ENCODE measurements around the gene MRPS16. TPM values are rescaled to one million over a fixed set of nuclear protein-coding genes. Genes with fewer than 3 reads are reported as not detected.

Gene MRPS16
- total RNA-seq, 1 donor from 2014 or later: 63.3 TPM

DNA sequence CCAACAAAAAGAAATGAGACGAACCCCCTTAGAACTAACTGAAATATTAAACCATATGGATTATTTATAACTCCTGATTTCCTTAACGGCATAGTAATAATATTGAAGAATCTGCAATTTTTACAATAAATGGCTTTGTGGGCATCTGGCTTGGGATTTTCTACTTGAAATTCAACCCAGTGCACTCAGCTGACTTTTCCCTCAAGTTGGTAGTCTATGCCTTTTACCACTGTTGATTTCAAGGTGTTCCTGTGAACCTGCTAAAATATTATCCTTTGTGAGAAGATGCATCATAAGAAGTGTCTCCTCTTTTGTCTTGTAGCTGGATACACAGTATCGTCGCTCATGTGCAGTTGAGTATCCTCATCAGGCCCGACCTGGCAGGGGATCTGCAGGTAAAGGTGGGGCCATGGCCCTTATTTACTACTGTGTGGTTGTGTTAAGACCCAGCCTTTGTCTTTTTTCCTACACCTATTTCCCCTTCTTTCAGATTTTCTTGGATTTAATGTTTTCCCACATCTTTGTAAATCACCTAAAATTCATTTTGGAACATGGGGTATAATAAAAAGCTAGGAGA is 13.4 kb downstream of the MRPS16 start:
- no peak for DNase-seq (ENCODE audit: low spot score)
- Mint-ChIP-seq H3K4me1 (ENCODE audit: low read depth) (peaks cover 2% of the 10 kb centered on the region), H3K27ac (ENCODE audit: unreplicated experiment) (no peak overlapping the region), H3K36me3 (ENCODE audit: low read depth) (peaks cover 24% of the 10 kb centered on the region), H3K9me3 (ENCODE audit: low read depth) (no peaks in the 10 kb centered on the region), H3K27me3 (ENCODE audit: low read depth) (no peaks in the 10 kb centered on the region), H3K4me3 (ENCODE audit: unreplicated experiment) (no peak overlapping the region)
- TF ChIP-seq, protein P1, sequence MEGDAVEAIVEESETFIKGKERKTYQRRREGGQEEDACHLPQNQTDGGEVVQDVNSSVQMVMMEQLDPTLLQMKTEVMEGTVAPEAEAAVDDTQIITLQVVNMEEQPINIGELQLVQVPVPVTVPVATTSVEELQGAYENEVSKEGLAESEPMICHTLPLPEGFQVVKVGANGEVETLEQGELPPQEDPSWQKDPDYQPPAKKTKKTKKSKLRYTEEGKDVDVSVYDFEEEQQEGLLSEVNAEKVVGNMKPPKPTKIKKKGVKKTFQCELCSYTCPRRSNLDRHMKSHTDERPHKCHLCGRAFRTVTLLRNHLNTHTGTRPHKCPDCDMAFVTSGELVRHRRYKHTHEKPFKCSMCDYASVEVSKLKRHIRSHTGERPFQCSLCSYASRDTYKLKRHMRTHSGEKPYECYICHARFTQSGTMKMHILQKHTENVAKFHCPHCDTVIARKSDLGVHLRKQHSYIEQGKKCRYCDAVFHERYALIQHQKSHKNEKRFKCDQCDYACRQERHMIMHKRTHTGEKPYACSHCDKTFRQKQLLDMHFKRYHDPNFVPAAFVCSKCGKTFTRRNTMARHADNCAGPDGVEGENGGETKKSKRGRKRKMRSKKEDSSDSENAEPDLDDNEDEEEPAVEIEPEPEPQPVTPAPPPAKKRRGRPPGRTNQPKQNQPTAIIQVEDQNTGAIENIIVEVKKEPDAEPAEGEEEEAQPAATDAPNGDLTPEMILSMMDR (IDR thresholded peaks at IDR 0.05): no peak

DNA sequence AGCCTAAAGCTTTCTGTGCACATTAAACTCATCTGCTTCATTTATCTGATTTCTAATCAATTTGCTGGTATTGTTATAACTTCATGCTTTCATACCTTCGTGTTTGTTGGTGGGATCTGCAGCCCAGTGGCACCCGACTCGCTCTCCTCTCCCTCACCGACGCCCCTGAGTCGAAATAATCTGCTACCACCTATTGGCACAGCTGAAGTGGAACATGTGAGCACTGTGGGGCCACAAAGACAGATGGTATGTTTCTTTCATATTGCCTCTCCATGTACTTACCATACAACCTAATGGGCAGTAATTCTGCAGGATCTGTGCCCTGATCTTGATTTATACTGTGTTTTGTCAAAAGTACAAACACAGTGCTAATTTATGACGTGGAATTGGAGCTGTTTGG is 17.7 kb downstream of the MRPS16 start:
- H3K4me3 Mint-ChIP-seq (ENCODE audit: unreplicated experiment): no peak overlapping the region
- H3K27ac Mint-ChIP-seq (ENCODE audit: unreplicated experiment): no peak overlapping the region
- peaks cover 13% of the 10 kb centered on the region for H3K36me3 Mint-ChIP-seq (ENCODE audit: low read depth)
- no peaks in the 10 kb centered on the region for H3K27me3 Mint-ChIP-seq (ENCODE audit: low read depth)
- no peaks in the 10 kb centered on the region for H3K9me3 Mint-ChIP-seq (ENCODE audit: low read depth)
- TF ChIP-seq, protein P1 (IDR thresholded peaks at IDR 0.05): no peak
- no peak for DNase-seq (ENCODE audit: low spot score)
- peaks cover 4% of the 10 kb centered on the region for H3K4me1 Mint-ChIP-seq (ENCODE audit: low read depth)

DNA sequence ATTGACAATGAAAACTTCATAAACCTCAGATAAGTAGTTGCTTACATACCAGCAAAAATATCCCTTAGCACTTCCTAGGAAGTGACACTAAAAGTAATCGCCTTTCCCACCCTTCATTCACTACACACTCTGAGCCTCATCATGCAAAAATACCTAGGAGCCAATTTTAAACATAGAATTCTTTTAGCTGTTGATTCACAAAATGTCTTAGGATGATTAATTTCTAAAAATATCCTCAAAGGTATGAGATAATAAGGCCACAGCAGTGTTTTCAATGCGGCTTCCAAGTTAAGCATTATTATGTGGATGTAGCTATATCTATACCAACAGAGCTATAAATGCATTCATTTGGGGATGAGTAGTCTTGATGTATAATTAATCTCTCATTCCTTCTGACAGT is 18.6 kb downstream of the MRPS16 start:
- Mint-ChIP-seq H3K9me3 (ENCODE audit: low read depth) (no peaks in the 10 kb centered on the region), H3K27ac (ENCODE audit: unreplicated experiment) (peak overlapping the region; percentile 8), H3K4me3 (ENCODE audit: unreplicated experiment) (no peak overlapping the region), H3K27me3 (ENCODE audit: low read depth) (no peaks in the 10 kb centered on the region), H3K36me3 (ENCODE audit: low read depth) (peaks cover 14% of the 10 kb centered on the region), H3K4me1 (ENCODE audit: low read depth) (peaks cover 4% of the 10 kb centered on the region)
- TF ChIP-seq, protein P1 (IDR thresholded peaks at IDR 0.05): no peak
- DNase-seq (ENCODE audit: low spot score): no peak

DNA sequence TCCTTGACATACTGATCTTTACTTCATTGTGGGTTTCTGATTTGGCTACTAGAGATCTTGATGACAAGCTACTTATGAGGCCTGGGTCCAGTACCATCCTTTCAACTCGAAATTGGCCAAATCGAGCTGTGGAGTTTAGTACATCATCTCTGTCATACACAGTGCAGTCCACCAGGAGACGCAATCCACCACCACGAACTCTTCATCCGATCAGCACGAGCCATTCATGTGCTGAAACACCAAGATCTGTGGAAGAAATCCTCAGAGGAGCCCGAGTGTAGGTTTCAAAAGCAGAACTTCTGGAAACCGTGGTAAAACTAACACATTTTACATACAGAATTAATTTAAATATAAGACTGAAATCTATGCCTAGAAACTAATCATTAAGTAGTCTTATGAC is 19.6 kb downstream of the MRPS16 start:
- peaks cover 4% of the 10 kb centered on the region for H3K4me1 Mint-ChIP-seq (ENCODE audit: low read depth)
- no peak overlapping the region for H3K4me3 Mint-ChIP-seq (ENCODE audit: unreplicated experiment)
- H3K36me3 Mint-ChIP-seq (ENCODE audit: low read depth): peaks cover 16% of the 10 kb centered on the region
- no peak for DNase-seq (ENCODE audit: low spot score)
- no peak overlapping the region for H3K27ac Mint-ChIP-seq (ENCODE audit: unreplicated experiment)
- H3K27me3 Mint-ChIP-seq (ENCODE audit: low read depth): no peaks in the 10 kb centered on the region
- H3K9me3 Mint-ChIP-seq (ENCODE audit: low read depth): no peaks in the 10 kb centered on the region
- TF ChIP-seq, protein P1 (IDR thresholded peaks at IDR 0.05): peak; percentile 32

DNA sequence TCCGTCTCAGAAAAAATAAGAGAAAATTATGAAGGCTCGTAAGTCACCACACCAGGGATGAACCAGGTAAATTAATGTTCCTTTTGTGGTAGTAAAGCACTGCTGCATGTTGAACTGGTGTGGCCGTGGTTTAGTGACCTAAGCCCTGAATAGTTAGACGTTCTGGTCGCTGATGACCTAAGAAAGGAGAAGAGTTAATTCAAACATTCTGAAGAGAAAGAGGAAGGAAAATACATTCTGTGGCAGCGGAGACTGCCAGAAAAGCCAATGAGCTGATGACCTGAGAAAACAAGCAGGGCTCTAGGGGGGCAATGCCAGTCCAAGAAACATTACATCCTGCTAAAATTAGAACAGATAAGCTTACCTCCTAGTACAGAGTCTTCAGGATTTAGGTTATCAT is 22.9 kb downstream of the MRPS16 start:
- peaks cover 15% of the 10 kb centered on the region for H3K36me3 Mint-ChIP-seq (ENCODE audit: low read depth)
- no peak overlapping the region for H3K4me3 Mint-ChIP-seq (ENCODE audit: unreplicated experiment)
- H3K9me3 Mint-ChIP-seq (ENCODE audit: low read depth): no peaks in the 10 kb centered on the region
- H3K27me3 Mint-ChIP-seq (ENCODE audit: low read depth): no peaks in the 10 kb centered on the region
- peaks cover 4% of the 10 kb centered on the region for H3K4me1 Mint-ChIP-seq (ENCODE audit: low read depth)
- TF ChIP-seq, protein P1 (IDR thresholded peaks at IDR 0.05): no peak
- no peak for DNase-seq (ENCODE audit: low spot score)
- no peak overlapping the region for H3K27ac Mint-ChIP-seq (ENCODE audit: unreplicated experiment)
